Measurements from ENCODE around the gene IFT25. TPM values are rescaled to one million over a fixed set of nuclear protein-coding genes. Genes with fewer than 3 reads are reported as not detected.

The IFT25 gene
- polyA plus RNA-seq, 1 donor from 2014 or later = 106 TPM

- no peak overlapping the region for H3K4me2 ChIP-seq (ENCODE audit: low read length)
- TF ChIP-seq, protein P1, sequence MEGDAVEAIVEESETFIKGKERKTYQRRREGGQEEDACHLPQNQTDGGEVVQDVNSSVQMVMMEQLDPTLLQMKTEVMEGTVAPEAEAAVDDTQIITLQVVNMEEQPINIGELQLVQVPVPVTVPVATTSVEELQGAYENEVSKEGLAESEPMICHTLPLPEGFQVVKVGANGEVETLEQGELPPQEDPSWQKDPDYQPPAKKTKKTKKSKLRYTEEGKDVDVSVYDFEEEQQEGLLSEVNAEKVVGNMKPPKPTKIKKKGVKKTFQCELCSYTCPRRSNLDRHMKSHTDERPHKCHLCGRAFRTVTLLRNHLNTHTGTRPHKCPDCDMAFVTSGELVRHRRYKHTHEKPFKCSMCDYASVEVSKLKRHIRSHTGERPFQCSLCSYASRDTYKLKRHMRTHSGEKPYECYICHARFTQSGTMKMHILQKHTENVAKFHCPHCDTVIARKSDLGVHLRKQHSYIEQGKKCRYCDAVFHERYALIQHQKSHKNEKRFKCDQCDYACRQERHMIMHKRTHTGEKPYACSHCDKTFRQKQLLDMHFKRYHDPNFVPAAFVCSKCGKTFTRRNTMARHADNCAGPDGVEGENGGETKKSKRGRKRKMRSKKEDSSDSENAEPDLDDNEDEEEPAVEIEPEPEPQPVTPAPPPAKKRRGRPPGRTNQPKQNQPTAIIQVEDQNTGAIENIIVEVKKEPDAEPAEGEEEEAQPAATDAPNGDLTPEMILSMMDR (IDR thresholded peaks at IDR 0.05; ENCODE audit: poor library complexity, severe bottlenecking) = no peak
- TF ChIP-seq RAD21 (conservative IDR thresholded peaks at IDR 0.05) = no peak
- no peak for TF ChIP-seq REST (IDR thresholded peaks at IDR 0.05; ENCODE audit: borderline replicate concordance)
- no peak for TF ChIP-seq SMC3 (conservative IDR thresholded peaks at IDR 0.05; ENCODE audit: poor library complexity)
- no peak for TF ChIP-seq MXI1 (conservative IDR thresholded peaks at IDR 0.05; ENCODE audit: poor library complexity, severe bottlenecking)
- no peak for TF ChIP-seq TAF1 (IDR thresholded peaks at IDR 0.05; ENCODE audit: low read depth)
- no peak for TF ChIP-seq EP300 (conservative IDR thresholded peaks at IDR 0.05; ENCODE audit: poor library complexity, severe bottlenecking)
- no peak for TF ChIP-seq POLR2AphosphoS5 (IDR thresholded peaks at IDR 0.05)
- TF ChIP-seq EZH2 (IDR thresholded peaks at IDR 0.05; ENCODE audit: borderline replicate concordance, insufficient read depth, low read length, poor library complexity, severe bottlenecking) = no peak
- H3K4me3 ChIP-seq (ENCODE audit: low read length) = no peak overlapping the region
- no peaks in the 10 kb centered on the region for H3K9me3 ChIP-seq (ENCODE audit: low read length)
- no peak overlapping the region for H2AFZ ChIP-seq (ENCODE audit: low read depth, low read length)
- no peak overlapping the region for H3K9ac ChIP-seq (ENCODE audit: low read length)
- H3K27ac ChIP-seq (ENCODE audit: low read length) = no peak overlapping the region
- H4K20me1 ChIP-seq (ENCODE audit: insufficient read depth) = no peaks in the 10 kb centered on the region
- H3K79me2 ChIP-seq (replicated peaks; ENCODE audit: insufficient read depth, low read length) = no peaks in the 10 kb centered on the region
- no peaks in the 10 kb centered on the region for H3K36me3 ChIP-seq (ENCODE audit: insufficient read depth, low read length)
- H3K27me3 ChIP-seq (ENCODE audit: insufficient read depth, low read depth, low read length) = no peaks in the 10 kb centered on the region
- H3K9me2 ChIP-seq (ENCODE audit: insufficient read depth, low read length) = no peaks in the 10 kb centered on the region
- no peaks in the 10 kb centered on the region for H3F3A ChIP-seq (ENCODE audit: insufficient read depth, low read length, poor library complexity, severe bottlenecking)
These were observed 40.0 kb downstream of the IFT25 start for GRCh38 chr1:53905509-53905908.

DNA sequence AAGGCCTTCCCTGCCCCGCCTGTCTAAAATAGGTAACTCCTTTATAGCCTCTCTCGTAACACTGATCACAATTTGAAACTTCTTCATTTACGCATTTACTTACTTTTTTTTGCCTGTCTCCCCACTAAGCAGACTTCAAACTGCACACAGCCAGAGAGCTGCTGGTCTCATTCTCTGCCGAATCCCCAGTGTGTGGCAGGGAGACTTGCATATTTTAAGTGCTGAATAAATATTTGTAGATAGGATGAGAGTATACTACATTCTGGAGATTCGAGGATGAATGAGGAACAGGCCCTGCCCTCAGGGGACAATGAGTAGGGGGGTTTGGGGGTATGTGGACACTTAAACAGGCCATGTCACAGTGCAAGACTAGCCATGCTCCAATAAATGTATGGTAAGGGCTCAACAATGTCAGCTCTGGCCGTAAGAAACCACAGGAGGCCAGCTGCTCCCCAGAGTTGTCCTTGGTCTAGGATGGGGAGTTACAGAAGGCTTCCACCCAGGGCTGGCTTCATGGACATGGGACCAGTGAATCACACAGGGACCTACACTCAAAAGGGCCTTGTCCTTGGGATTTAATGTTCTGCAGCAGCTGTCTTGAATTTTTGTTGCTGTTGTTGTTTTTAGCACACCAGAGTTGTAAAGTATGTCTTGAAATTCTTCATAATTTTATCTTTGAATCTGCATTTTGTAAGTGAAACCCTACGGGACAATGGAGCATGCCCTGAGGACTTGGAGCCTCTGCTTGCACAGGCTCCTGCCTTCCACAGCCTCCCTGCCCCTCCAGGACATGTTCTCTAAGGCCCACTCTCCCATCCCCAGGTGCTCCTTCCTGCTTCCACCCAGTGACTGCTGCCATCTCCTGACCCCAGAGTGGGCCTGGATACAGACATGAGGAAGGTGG, 43.0 kb downstream of the IFT25 start:
- peak overlapping the region; percentile 26 for H3K27ac ChIP-seq (ENCODE audit: low read length)
- no peak for TF ChIP-seq EP300 (conservative IDR thresholded peaks at IDR 0.05; ENCODE audit: poor library complexity, severe bottlenecking)
- no peak for TF ChIP-seq SMC3 (conservative IDR thresholded peaks at IDR 0.05; ENCODE audit: poor library complexity)
- TF ChIP-seq EZH2 (IDR thresholded peaks at IDR 0.05; ENCODE audit: borderline replicate concordance, insufficient read depth, low read length, poor library complexity, severe bottlenecking) = no peak
- TF ChIP-seq RAD21 (conservative IDR thresholded peaks at IDR 0.05) = no peak
- TF ChIP-seq, protein P1 (IDR thresholded peaks at IDR 0.05; ENCODE audit: poor library complexity, severe bottlenecking) = no peak
- TF ChIP-seq POLR2AphosphoS5 (IDR thresholded peaks at IDR 0.05) = no peak
- TF ChIP-seq MXI1 (conservative IDR thresholded peaks at IDR 0.05; ENCODE audit: poor library complexity, severe bottlenecking) = no peak
- no peak for TF ChIP-seq REST (IDR thresholded peaks at IDR 0.05; ENCODE audit: borderline replicate concordance)
- TF ChIP-seq TAF1 (IDR thresholded peaks at IDR 0.05; ENCODE audit: low read depth) = no peak

More for the DNA sequence above, 43.0 kb downstream of the IFT25 start:
- Histone ChIP-seq H3K79me2 (replicated peaks; ENCODE audit: insufficient read depth, low read length) (no peaks in the 10 kb centered on the region), H3K4me3 (ENCODE audit: low read length) (no peak overlapping the region), H3K9me2 (ENCODE audit: insufficient read depth, low read length) (no peaks in the 10 kb centered on the region), H3K9ac (ENCODE audit: low read length) (no peak overlapping the region), H3F3A (ENCODE audit: insufficient read depth, low read length, poor library complexity, severe bottlenecking) (no peaks in the 10 kb centered on the region), H4K20me1 (ENCODE audit: insufficient read depth) (no peaks in the 10 kb centered on the region), H3K9me3 (ENCODE audit: low read length) (no peaks in the 10 kb centered on the region), H3K4me2 (ENCODE audit: low read length) (no peak overlapping the region), H3K27me3 (ENCODE audit: insufficient read depth, low read depth, low read length) (no peaks in the 10 kb centered on the region), H3K36me3 (ENCODE audit: insufficient read depth, low read length) (no peaks in the 10 kb centered on the region), H2AFZ (ENCODE audit: low read depth, low read length) (no peak overlapping the region)

Measured in neural cell (in vitro differentiated cells).